ENCODE data around the gene ZBTB48.
A peak's percentile ranks its signal among the peaks of the same experiment; 100 is the strongest.

ZBTB48 gene

GRCh38 chr1:6614019-6614928 is 34.5 kb downstream of the ZBTB48 start:
- DNase-seq, result peak; percentile 47 to 52

GRCh38 chr1:6614929-6615785 is 35.4 kb downstream of the ZBTB48 start:
- DNase-seq, result peak; percentile 18 to 31

DNA sequence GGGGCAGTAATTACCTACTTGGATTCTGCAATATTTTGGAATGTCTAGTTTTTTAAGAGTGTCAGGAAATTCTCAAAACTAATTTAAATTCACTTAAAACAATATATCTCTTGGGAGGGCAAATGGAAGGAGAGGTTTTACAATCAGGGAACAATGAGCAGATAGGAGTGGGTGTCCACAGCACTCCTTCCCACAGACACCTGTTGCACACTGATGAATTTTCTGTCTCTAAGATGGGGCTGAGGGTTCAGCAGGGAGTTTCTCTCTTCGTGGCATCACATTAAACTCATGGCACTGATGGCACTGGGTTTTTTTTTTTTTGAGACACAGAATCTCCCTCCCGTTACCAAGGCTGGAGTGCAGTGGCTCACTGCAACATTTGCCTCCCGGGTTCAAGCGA is 39.3 kb downstream of the ZBTB48 start:
- DNase-seq, result no peak

- no peak for DNase-seq
Measured at GRCh38 chr1:6621429-6622391, 41.9 kb downstream of the ZBTB48 start.

- no peak for DNase-seq
Measured at GRCh38 chr1:6622396-6623152, 42.8 kb downstream of the ZBTB48 start.

DNA sequence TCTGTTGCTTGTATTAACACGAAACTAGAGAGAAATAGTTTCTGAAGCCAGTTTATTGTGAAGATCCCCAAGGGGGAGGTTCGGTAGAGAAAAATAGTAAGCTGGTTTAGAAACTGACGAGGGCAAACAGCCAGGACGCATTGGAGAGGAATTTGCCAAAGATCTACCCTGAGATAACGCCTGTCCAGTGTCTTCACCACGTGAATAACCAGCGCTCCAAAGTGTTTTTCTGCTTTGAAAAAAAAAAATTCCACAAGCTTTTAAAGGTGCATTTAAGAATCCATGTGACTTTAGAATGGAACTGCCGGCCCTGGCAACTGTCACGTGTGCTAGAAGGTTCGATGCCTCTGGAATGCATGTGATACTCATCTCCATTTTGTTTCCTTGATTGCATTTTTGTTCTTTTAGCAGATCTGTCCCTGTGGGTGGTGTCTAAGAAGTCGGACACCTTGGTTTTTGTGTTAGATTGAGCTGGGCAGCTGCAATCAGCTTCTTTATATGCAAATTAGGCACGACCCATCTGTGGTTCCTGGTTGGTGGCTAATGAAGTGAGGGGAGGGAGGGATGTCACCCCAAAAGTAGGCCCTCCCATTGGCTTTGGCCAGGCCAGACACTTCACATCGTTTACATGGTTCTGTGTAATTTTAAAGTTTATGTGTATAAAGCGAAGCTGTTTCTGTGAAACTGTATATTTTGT is 43.6 kb downstream of the ZBTB48 start:
- no peak for DNase-seq

DNA sequence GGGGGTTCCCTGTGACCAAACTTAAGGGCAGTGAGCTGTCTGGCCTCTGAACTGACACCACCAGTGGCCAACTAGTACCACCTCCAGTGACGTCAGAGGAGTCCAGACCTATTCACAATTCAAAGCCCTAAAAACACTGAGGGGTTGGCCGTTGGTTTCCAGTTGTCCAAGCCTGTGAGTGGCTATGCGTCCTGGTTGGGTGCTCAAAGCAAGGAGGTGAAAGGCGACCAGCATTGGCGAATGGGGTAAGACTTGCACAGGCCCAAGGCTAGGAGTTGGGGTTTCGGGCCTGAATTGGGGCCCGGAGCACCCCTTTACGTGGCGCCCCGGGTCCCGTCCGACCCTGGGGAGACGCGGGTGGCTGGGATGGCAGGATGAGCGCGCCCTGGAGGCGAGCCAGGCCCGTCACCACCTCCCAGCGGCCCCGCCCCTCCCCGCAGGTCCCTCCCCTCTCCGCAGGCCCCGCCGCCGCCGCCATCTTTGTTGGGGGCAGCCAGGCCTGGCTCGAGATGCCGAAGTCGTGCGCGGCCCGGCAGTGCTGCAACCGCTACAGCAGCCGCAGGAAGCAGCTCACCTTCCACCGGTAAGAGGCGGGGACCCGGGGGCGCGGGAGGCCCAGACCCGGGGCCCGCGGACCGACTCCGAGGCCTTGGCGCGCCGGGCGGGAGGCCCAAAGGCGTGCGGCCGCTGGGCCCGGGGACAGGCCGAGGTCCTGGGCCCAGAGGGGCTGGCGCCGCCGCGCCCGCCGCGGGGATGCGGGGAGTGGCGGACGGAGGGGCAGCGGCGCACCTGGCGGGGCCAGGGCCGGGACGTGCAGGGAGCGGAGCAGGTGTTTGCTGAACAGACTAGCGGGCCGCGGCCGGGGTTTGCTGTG is 45.2 kb downstream of the ZBTB48 start, which contains the start of gene THAP3:
TSS of gene THAP3 (plus strand) at position 159 of the 874 bp plus-strand sequence. CDS start at position 510, 351 bp downstream.
- peak; percentile 89 to 91 for DNase-seq

DNA sequence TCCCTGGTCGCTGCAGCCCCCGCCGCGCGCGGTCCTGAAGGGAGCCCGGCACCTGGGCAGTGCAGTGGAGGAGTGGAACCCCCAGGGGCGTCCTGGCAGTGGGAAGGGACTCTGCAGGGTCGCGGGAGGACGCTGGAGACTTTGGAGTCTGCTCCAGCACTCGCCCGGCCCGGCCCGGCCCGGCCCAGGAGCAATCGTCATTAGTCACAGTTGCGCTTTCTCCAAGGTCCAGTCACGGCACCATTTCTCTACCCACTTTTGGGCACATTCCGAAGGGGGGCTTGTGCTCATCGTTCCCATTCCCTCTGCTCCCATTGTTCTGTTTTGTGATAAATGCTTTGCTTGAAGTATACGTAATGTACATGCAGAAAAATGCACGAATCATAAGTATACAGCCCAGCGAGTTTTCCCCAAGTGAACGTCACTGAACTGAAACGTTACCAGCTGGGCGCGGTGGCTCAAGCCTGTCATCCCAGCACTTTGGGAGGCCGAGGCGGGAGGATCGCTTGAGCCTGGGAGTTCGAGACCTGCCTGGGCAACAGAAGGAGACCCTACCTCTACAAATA is 45.9 kb downstream of the ZBTB48 start:
- DNase-seq, result no peak

DNA sequence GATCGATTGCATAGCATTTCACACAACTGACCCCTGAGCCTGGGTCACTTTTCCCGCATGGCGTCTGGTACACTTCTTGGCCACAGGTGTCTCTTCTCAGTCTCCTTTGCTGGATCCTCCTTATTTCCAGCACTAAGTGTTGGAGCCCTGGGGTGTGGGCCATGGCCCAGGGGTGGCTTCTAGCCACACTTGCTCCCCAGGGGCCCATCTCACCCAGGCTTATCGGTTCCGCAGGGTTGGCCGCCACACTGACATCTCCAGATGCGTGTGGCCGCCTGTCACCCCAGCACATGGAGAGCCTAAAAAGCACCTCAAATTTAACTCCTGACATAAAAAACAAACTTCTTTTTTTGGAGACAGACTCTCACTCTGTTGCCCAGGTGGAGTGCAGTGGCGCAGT is 47.2 kb downstream of the ZBTB48 start:
- no peak for DNase-seq

DNA sequence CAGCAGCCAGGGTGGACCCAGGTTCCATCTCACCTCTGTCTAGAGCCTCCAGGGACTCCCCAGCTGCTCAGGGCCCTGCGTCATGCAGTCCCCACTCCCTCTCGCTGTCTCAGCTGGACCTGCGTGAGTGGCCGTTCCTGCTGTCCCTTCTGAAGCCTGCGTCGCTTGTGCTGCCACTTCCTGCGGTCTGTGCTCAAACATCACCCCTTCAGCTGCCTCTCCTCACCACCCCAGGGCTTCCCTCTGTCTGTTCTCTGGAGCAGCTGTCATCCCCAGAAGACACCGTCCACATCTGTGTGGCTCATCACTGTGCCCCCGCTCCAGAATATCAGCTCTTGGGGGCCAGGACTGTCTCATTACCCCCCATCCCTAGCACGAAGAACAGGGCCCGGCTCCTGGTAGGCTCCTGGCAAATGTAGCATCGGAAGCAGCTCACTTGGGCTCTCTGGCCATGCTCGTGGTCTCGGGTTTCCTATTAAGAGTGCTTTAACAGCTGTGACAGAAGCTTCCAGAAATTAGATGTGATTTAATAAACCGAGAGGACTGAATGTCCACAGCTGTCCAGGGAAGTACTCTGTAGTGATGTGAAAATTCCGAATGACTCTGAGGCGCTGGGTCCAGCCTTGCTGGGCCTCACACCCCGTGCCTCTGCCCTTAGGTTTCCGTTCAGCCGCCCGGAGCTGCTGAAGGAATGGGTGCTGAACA is 48.2 kb downstream of the ZBTB48 start:
- DNase-seq, result no peak

DNA sequence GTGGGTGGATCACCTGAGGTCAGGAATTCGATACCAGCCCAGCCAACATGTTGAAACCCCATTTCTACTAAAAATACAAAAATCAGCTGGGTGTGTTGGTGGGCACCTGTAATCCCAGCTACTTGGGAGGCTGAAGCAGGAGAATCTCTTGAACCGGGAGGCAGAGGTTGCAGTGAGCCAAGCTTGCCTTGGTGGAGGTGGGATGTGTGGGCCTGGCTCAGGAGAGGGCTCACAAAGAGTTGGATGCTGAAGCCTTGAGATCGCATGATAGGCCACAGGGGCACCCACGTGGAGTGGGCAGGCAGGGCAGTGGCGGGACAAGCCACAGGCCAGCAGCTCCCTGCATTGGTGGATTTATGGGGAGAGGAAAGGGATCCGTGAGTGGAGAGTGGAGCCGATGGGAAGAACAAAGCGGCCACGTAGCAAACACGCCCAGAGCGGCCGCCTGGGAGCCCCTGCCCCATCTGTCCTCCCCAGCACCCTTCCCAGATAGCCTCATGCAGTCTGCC is 49.2 kb downstream of the ZBTB48 start:
- no peak for DNase-seq

GRCh38 chr1:6630027-6630426 is 50.2 kb downstream of the ZBTB48 start:
- no peak for DNase-seq

GRCh38 chr1:6631058-6631457 is 51.3 kb downstream of the ZBTB48 start:
- DNase-seq, result no peak

GRCh38 chr1:6632588-6633514 is 53.1 kb downstream of the ZBTB48 start:
- no peak for DNase-seq

GRCh38 chr1:6634371-6635052 is 54.7 kb downstream of the ZBTB48 start:
- DNase-seq, result peak; percentile 35 to 46

GRCh38 chr1:6635161-6635909 is 55.5 kb downstream of the ZBTB48 start:
- no peak for DNase-seq
